AG09309 (cell line): Measurements from ENCODE around the gene PARD6G.

Experiments
- DNase-seq: peaks from one replicate; pipeline ENCODE4 v3.0.0-alpha.2; 2010; ENCODE audit warnings: low read depth
- H3K4me3 ChIP-seq: 2 replicates; pipeline ENCODE4 v1.5.1; 2011; ENCODE audit warnings: mild to moderate bottlenecking, low read depth, low read length, moderate library complexity; ENCODE audit not compliant: control insufficient read depth
- CTCF ChIP-seq: IDR thresholded peaks from 2 replicates; pipeline ENCODE4 v1.5.1; 2011; ENCODE audit warnings: mild to moderate bottlenecking, low read depth, low read length, inconsistent platforms; ENCODE audit not compliant: insufficient read depth, control insufficient read depth; ENCODE audit errors: missing control alignments

PARD6G gene

GRCh38 chr18:80143881-80144280 lies 103.4 kb downstream of the PARD6G start:
- DNase-seq: peak; percentile 11
- no peak for TF ChIP-seq CTCF

GRCh38 chr18:80140455-80140985 lies 106.8 kb downstream of the PARD6G start:
- no peak overlapping the region for H3K4me3 ChIP-seq
- DNase-seq: no peak
- TF ChIP-seq CTCF: no peak

More at GRCh38 chr18:80143881-80144280, 103.4 kb downstream of the PARD6G start:
- H3K4me3 ChIP-seq: no peak overlapping the region

- DNase-seq: no peak
- no peak for TF ChIP-seq CTCF
- H3K4me3 ChIP-seq: no peak overlapping the region
These were observed 109.3 kb downstream of the PARD6G start for GRCh38 chr18:80137976-80138375.

- DNase-seq: no peak
- no peak for TF ChIP-seq CTCF
- H3K4me3 ChIP-seq: no peak overlapping the region
These were observed 110.2 kb downstream of the PARD6G start for GRCh38 chr18:80137137-80137536.

- no peak overlapping the region for H3K4me3 ChIP-seq
- no peak for TF ChIP-seq CTCF
- DNase-seq: no peak
These were observed 110.6 kb downstream of the PARD6G start for GRCh38 chr18:80136679-80137078.

GRCh38 chr18:80135136-80135535 lies 112.2 kb downstream of the PARD6G start:
- DNase-seq: no peak
- no peak overlapping the region for H3K4me3 ChIP-seq
- no peak for TF ChIP-seq CTCF

- no peak for TF ChIP-seq CTCF
- no peak for DNase-seq
- H3K4me3 ChIP-seq: no peak overlapping the region
These were observed 114.2 kb downstream of the PARD6G start for GRCh38 chr18:80133124-80133523.
